Mucosa of descending colon (tissue), 3 donors: ENCODE data around the gene TOMM5. TPM values are rescaled to one million over a fixed set of nuclear protein-coding genes. Genes with fewer than 3 reads are reported as not detected.

ENCODE experiments used
- ATAC-seq: fragments of 200-7000 bp; cut with Tn5 transposase; one replicate; pipeline ENCODE4 v1.9.1; 2020; ENCODE audit warnings: mild to moderate bottlenecking, moderate library complexity
- DNase-seq, 3 donors: peaks; one replicate each; pipeline ENCODE4 v3.0.0-alpha.2; 2020
- H3K36me3 ChIP-seq: fragments of 200-600 bp; one replicate; pipeline ENCODE4 v1.8.0; 2021; ENCODE audit warnings: low read depth, mild to moderate bottlenecking
- H3K4me1 ChIP-seq: fragments of 200-600 bp; one replicate; pipeline ENCODE4 v1.8.0; 2021; ENCODE audit warnings: low read depth, mild to moderate bottlenecking
- H3K4me3 ChIP-seq: fragments of 200-600 bp; one replicate; pipeline ENCODE4 v1.8.0; 2021; ENCODE audit warnings: mild to moderate bottlenecking
- H3K9me3 ChIP-seq: fragments of 200-600 bp; one replicate; pipeline ENCODE4 v1.8.0; 2021; ENCODE audit warnings: mild to moderate bottlenecking
- CTCF ChIP-seq: fragments of 200-600 bp; IDR thresholded peaks from one replicate; pipeline ENCODE4 v1.8.0; 2022; ENCODE audit warnings: antibody characterized with exemption, mild to moderate bottlenecking
- intact Hi-C, 2 donors: fragments of 100-400 bp; cut with DNase I in 1 of 2; cut with micrococcal nuclease in 1 of 2; formaldehyde crosslinking; loops; one replicate each; pipeline versions ENCODE4 v1.11.0 to v1.11.1; 2022; cut with DNase I, micrococcal nuclease
- total RNA-seq, 3 donors: library from RNA; stranded (reverse); fragmentation: NEBNext Ultra II Directional in 2 of 3; extraction: Animal tissue kit (Norgen Biotek cat#: 25700) in 2 of 3; gene quantifications; one replicate each; pipeline versions ENCODE4 v1.2.1 to v1.2.4, GENCODE V29; 2021 to 2023
- donor health status: DM: no; HTN: no; CAD: no; lungs with moderate emphysema.
- donor health status: DM: no; HTN: no; CAD: no.
- donor health status: DM: no; HTN: yes; CAD: no.

The TOMM5 gene
- total RNA-seq, 3 donors from 2014 or later = 45.6 to 72.9 (median 68.1) TPM

- no peak overlapping the region for H3K4me3 ChIP-seq
- no peaks in the 10 kb centered on the region for H3K9me3 ChIP-seq
- intact Hi-C loops = no loop called here
- DNase-seq (no peak), ATAC-seq (no peak)
- no peaks in the 10 kb centered on the region for H3K4me1 ChIP-seq
- no peaks in the 10 kb centered on the region for H3K36me3 ChIP-seq
- TF ChIP-seq CTCF = no peak
Observed at GRCh38 chr9:37551468-37551867, 40.9 kb downstream of the TOMM5 start.

GRCh38 chr9:37550781-37551180 is 41.6 kb downstream of the TOMM5 start:
- intact Hi-C loops = no loop called here
- ATAC-seq (no peak), DNase-seq (no peak)
- H3K4me3 ChIP-seq = no peak overlapping the region
- no peaks in the 10 kb centered on the region for H3K9me3 ChIP-seq
- no peaks in the 10 kb centered on the region for H3K4me1 ChIP-seq
- no peaks in the 10 kb centered on the region for H3K36me3 ChIP-seq
- no peak for TF ChIP-seq CTCF

GRCh38 chr9:37549527-37549926 is 42.9 kb downstream of the TOMM5 start:
- Histone ChIP-seq H3K4me1 (no peaks in the 10 kb centered on the region), H3K9me3 (no peaks in the 10 kb centered on the region), H3K36me3 (no peaks in the 10 kb centered on the region), H3K4me3 (no peak overlapping the region)
- DNase-seq (no peak), ATAC-seq (no peak)
- intact Hi-C loops = no loop called here
- no peak for TF ChIP-seq CTCF

- DNase-seq (no peak), ATAC-seq (no peak)
- no peaks in the 10 kb centered on the region for H3K4me1 ChIP-seq
- no peaks in the 10 kb centered on the region for H3K36me3 ChIP-seq
- TF ChIP-seq CTCF = no peak
- intact Hi-C loops = no loop called here
- H3K4me3 ChIP-seq = no peak overlapping the region
- H3K9me3 ChIP-seq = no peaks in the 10 kb centered on the region
Observed at GRCh38 chr9:37547328-37547878, 45.0 kb downstream of the TOMM5 start.

- no peak for TF ChIP-seq CTCF
- H3K36me3 ChIP-seq = no peaks in the 10 kb centered on the region
- intact Hi-C loops = no loop called here
- no peaks in the 10 kb centered on the region for H3K4me1 ChIP-seq
- no peak for DNase-seq
- no peak for ATAC-seq
- no peaks in the 10 kb centered on the region for H3K9me3 ChIP-seq
- no peak overlapping the region for H3K4me3 ChIP-seq
Observed at GRCh38 chr9:37543468-37543867, 48.9 kb downstream of the TOMM5 start.

- ATAC-seq (no peak), DNase-seq (no peak)
- intact Hi-C loops = no loop called here
- H3K36me3 ChIP-seq = no peaks in the 10 kb centered on the region
- no peak for TF ChIP-seq CTCF
- H3K4me1 ChIP-seq = no peaks in the 10 kb centered on the region
- no peaks in the 10 kb centered on the region for H3K9me3 ChIP-seq
- no peak overlapping the region for H3K4me3 ChIP-seq
Observed at GRCh38 chr9:37542895-37543294, 49.5 kb downstream of the TOMM5 start.
